HL-60 (cell line): ENCODE results near the gene IL13.

Experiments
- DNase-seq, 2 experiments: peaks; one replicate each; pipeline ENCODE4 v3.0.0-alpha.2; 2010 to 2020; ENCODE audit warnings: low read depth in 1 of 2, low spot score in 1 of 2
- H3K27ac ChIP-seq: fragments of 250-450 bp; sonication (Bioruptor Pico); replicated peaks from 2 replicates; pipeline ENCODE4 v1.5.1; 2020; ENCODE audit warnings: mild to moderate bottlenecking, moderate library complexity
- H3K27me3 ChIP-seq: fragments of 250-450 bp; sonication (Bioruptor Pico); 2 replicates; pipeline ENCODE4 v1.5.1; 2021; ENCODE audit warnings: mild to moderate bottlenecking, moderate library complexity; ENCODE audit not compliant: insufficient read depth, poor library complexity, severe bottlenecking
- H3K4me3 ChIP-seq: replicated peaks from 2 replicates; pipeline ENCODE4 v1.5.1; 2011; ENCODE audit warnings: mild to moderate bottlenecking, control low read depth, low read length; ENCODE audit not compliant: insufficient read depth
- GABPA ChIP-seq: IDR thresholded peaks from 2 replicates; pipeline ENCODE4 v1.6.1; 2012; ENCODE audit warnings: low read depth
- POLR2AphosphoS5 ChIP-seq: IDR thresholded peaks from 2 replicates; pipeline ENCODE4 v1.6.1; 2012; ENCODE audit warnings: low read depth
- SPI1 ChIP-seq: IDR thresholded peaks from 2 replicates; pipeline ENCODE4 v1.6.1; 2012; ENCODE audit warnings: low read depth, mild to moderate bottlenecking, borderline replicate concordance
- TF ChIP-seq, protein P1 (sequence below): IDR thresholded peaks from one replicate; pipeline ENCODE4 v1.5.1; 2011; ENCODE audit warnings: low read length, control low read depth, inconsistent platforms; ENCODE audit not compliant: insufficient read depth
- TF ChIP-seq, protein P2 (sequence below): IDR thresholded peaks from 2 replicates; pipeline ENCODE4 v1.6.1; 2012; ENCODE audit warnings: low read depth; ENCODE audit not compliant: insufficient replicate concordance

The IL13 gene

DNA sequence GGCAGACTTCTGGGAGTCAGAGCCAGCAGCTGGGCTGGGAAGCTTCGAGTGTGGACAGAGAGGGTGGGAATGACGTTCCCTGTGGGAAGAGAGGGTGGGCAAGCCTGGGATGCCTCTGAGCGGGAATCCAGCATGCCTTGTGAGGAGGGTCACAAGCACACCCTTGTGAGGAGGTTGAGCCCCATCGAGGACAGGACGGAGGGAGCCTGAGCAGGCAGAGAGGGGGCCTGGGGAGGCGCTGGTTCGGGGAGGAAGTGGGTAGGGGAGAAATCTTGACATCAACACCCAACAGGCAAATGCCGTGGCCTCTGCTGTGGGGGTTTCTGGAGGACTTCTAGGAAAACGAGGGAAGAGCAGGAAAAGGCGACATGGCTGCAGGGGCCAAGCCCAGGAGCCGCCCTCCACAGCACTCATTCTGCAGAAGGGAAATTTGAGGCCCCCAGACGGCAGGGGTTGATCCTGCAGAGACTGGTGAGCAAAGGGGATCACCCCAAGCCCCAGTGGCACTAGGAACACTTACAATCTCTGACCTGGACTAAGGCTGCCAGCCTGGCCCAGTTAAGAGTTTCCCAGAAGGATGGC lies 1.1 kb upstream of the IL13 start:
- Histone ChIP-seq H3K4me3 (no peak overlapping the region), H3K27me3 (no peaks in the 10 kb centered on the region), H3K27ac (no peak overlapping the region)
- TF ChIP-seq, protein P1, sequence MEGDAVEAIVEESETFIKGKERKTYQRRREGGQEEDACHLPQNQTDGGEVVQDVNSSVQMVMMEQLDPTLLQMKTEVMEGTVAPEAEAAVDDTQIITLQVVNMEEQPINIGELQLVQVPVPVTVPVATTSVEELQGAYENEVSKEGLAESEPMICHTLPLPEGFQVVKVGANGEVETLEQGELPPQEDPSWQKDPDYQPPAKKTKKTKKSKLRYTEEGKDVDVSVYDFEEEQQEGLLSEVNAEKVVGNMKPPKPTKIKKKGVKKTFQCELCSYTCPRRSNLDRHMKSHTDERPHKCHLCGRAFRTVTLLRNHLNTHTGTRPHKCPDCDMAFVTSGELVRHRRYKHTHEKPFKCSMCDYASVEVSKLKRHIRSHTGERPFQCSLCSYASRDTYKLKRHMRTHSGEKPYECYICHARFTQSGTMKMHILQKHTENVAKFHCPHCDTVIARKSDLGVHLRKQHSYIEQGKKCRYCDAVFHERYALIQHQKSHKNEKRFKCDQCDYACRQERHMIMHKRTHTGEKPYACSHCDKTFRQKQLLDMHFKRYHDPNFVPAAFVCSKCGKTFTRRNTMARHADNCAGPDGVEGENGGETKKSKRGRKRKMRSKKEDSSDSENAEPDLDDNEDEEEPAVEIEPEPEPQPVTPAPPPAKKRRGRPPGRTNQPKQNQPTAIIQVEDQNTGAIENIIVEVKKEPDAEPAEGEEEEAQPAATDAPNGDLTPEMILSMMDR = no peak
- TF ChIP-seq, protein P2, sequence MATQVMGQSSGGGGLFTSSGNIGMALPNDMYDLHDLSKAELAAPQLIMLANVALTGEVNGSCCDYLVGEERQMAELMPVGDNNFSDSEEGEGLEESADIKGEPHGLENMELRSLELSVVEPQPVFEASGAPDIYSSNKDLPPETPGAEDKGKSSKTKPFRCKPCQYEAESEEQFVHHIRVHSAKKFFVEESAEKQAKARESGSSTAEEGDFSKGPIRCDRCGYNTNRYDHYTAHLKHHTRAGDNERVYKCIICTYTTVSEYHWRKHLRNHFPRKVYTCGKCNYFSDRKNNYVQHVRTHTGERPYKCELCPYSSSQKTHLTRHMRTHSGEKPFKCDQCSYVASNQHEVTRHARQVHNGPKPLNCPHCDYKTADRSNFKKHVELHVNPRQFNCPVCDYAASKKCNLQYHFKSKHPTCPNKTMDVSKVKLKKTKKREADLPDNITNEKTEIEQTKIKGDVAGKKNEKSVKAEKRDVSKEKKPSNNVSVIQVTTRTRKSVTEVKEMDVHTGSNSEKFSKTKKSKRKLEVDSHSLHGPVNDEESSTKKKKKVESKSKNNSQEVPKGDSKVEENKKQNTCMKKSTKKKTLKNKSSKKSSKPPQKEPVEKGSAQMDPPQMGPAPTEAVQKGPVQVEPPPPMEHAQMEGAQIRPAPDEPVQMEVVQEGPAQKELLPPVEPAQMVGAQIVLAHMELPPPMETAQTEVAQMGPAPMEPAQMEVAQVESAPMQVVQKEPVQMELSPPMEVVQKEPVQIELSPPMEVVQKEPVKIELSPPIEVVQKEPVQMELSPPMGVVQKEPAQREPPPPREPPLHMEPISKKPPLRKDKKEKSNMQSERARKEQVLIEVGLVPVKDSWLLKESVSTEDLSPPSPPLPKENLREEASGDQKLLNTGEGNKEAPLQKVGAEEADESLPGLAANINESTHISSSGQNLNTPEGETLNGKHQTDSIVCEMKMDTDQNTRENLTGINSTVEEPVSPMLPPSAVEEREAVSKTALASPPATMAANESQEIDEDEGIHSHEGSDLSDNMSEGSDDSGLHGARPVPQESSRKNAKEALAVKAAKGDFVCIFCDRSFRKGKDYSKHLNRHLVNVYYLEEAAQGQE = no peak
- TF ChIP-seq SPI1 (no peak), POLR2AphosphoS5 (no peak), GABPA (no peak)
- DNase-seq = no peak

DNA sequence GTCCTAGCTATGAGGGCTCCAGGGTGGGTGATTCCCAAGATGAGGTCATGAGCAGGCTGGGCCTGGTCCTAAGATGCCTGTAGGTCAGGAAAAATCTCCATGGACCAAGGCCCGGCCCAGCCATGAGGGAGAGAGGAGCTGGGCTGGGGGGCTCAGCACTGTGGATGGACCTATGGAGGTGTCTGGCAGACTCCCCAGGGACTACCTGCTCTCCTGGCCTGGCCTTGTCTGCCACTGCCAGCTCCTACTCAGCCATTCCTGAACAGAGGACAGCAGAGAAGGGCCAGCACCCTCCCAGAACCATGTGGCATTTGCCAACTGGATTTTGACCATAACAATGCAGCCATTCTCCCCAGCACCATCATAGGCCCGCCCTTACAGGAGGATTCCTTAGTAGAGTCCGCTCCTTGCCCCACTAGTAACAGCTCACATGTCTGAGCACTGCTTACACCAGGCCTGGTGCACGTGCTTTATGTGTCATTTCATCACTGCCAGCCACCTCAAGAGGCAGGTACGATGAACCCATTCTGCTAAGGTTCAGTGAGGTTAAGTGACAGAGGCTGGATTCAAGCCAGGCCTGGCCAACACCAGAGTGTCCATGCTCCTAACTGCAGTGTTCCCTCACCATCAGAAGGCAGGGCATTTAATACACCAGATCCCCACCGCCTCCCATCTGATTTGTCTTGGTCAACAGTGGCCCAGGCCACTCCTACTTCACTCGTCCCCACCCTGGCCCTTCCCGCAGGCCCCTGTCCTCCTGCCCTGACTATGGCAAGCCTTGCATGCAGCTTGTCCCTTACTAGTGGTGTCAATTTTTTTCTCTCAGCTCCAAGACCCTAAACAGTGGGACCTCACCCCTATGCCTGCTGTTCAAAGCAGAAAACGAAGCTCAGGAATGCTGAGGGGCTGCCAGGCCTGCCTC lies 669 bp downstream of the IL13 start:
- Histone ChIP-seq H3K27me3 (no peaks in the 10 kb centered on the region), H3K27ac (no peak overlapping the region)

More for the DNA sequence above, 669 bp downstream of the IL13 start:
- no peak overlapping the region for H3K4me3 ChIP-seq
- TF ChIP-seq GABPA (no peak), POLR2AphosphoS5 (no peak), SPI1 (no peak)
- TF ChIP-seq, protein P2 = no peak
- TF ChIP-seq, protein P1 = no peak
- DNase-seq = no peak
